Activated CD4-positive, alpha-beta T cell treated with anti-CD3 and anti-CD28 coated beads for 48 hours (primary cell): ENCODE measurements around the gene NT5DC1.
"Not testable (repeated sequence)": the region's sequence is repeated elsewhere in the genome, so short reads cannot be mapped to it uniquely, and the experiment has no call there.

Experiments used
- DNase-seq: peaks from one replicate; pipeline ENCODE4 v3.0.0-alpha.2; 2020

Gene NT5DC1

GRCh38 chr6:116282698-116283097 lies 182.0 kb downstream of the NT5DC1 start:
- no peak for DNase-seq

DNA sequence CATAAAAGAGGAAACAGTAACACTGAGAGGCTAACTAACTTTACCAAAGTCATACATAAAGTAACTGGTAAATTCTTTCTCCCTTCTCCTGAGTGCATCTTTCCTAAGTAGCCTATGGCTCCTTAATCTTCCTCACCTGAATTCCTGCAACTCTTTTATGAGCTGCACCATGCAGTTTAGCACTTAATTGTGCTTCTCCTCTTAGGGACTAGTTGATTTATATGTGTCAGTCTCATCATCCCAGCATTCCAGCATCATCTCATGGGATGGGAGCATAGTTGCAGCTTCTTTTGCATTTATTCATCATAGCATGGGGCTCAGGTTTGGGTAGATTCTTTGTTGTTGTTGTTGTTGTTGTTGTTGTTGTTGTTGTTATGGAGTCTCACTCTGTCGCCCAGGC lies 182.5 kb downstream of the NT5DC1 start:
- DNase-seq: no peak

DNA sequence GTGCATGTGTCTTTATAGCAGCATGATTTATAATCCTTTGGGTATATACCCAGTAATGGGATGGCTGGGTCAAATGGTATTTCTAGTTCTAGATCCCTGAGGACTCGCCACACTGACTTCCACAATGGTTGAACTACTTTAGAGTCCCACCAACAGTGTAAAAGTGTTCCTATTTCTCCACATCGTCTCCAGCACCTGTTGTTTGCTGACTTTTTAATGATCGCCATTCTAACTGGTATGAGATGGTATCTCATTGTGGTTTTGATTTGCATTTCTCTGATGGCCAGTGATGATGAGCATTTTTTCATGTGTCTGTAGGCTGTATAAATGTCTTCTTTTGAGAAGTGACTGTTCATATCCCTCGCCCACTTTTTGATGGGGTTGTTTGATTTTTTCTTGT lies 184.3 kb downstream of the NT5DC1 start:
- DNase-seq: not testable (repeated sequence)

DNA sequence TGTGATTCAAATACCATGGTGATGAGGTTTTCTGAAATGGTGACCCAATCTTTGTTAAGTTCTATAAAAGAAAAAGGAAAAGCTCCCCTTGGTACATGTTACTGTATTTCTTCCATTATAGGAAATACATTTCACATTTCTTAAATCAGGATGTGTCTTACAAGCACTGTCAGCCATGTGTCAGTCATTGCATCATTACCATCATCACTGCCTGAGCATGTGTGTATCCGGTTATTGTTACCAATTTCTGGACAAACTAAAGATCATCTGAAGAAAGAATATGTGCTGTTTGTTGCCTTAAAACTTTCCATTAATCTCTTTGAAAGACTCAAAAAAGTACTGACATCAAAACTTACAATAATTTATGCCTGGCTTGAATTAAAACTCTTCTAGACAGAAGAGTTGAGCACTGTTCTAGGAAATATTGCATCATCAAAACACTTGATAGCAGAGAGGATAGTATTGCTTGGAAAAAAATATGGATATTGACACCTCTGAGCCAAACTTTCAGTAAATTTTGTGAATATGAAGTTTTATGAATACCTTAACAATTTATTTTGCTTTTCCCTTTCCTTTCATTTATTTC lies 186.2 kb downstream of the NT5DC1 start:
- DNase-seq: no peak

GRCh38 chr6:116287689-116288282 lies 187.1 kb downstream of the NT5DC1 start:
- no peak for DNase-seq

DNA sequence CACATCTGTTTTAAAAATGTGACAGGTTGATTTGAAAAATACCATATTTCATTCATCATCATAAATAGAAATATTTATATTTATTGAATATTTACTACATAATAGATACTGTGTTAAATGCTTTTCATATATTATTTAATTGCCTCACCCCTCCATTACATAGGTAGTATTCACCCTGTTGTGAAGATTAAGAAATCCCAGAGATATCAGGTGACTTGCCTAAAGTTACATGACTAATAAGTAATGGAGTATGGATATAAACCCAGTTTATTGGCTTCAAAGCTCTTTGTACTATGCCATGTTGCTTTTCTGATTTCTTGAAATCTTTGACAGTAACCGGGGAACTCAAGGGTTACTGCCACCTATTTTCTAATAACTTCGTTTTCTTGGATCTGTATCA lies 189.2 kb downstream of the NT5DC1 start:
- no peak for DNase-seq

- DNase-seq: no peak
Measured at GRCh38 chr6:116290799-116291198, 190.1 kb downstream of the NT5DC1 start.

DNA sequence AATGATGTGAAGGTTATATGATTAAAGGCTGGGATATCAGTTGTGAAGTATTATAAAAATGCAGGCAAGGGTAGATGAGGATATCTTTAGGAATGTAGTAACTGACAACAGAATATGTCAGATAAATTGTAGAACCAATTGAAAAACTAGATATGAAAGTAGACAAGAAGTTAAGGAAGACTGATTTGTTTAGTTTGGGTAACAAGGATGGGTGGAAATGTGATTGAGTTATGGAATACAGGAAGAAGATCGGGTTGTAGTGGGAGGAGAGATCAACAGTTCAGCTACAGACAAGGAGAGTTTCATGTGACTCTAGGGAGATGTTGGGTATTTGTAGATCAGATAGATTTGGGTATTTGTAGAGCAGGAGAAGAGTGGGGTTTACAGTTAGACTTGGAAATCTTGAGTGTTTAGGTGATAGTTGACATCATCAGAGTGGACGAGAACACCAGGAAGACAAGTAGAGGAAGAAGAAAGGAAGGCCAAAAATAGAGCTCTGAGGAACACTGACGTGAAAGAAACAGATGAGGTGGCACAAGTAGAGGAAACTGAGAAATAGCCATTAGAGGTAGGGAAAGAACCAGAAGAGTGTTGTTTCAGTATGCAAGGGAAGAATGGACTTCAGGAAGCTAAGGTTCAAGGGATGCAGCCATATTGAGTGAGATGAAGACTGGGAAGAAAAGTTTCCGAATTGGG lies 191.2 kb downstream of the NT5DC1 start:
- no peak for DNase-seq

- no peak for DNase-seq
Measured at GRCh38 chr6:116292553-116292952, 191.9 kb downstream of the NT5DC1 start.

GRCh38 chr6:116298273-116298672 lies 197.6 kb downstream of the NT5DC1 start:
- no peak for DNase-seq

DNA sequence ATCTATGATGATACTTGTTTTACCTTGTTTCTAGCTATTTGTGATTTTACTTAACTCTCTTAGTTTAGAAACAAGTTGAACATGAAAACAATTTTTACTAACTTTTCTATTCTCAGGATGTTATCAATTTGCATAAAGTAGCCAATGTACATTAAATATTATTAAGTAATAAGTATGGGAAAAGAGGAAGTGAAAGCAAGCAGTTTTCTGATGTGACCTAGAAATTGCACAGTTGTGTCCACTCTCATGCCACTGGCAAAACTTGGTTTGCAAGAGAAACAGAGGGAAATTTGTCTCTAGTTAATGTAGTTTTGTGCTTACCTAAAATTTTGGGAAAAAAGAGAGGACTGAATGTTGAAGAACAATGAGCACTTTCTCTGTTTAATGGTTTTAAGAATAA lies 198.3 kb downstream of the NT5DC1 start:
- no peak for DNase-seq
